ENCODE results near the gene SLC9A9.
"Not testable (repeated sequence)": the region's sequence is repeated elsewhere in the genome, so short reads cannot be mapped to it uniquely, and the experiment has no call there.

Gene SLC9A9

DNA sequence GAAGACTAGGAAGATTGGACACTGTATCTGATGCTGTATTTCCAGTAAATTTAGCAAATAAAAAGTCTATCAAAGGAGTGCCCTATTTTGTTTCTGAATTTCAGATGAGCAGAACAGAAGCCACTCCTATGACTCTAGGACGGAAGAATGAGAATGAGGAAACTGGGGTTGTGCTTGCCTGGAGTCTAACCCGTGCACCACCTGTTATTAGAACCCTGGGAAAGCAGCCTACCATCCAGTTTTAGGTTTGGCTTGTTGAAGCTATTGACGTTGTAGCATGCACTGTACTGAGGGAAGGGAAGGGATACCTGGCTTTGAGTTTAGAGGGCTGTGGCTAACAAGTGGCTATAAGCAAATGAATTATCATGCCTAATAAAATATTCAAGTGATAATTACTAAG, 318.5 kb downstream of the SLC9A9 start:
- POLR2A ChIA-PET: no interaction called here
- CTCF ChIA-PET: interaction anchor here (1.0 to 1.7 kb wide), 2 partner anchors 15 to 144 kb away, joined by 4 to 5 read pairs; no protein-coding TSS in a partner anchor
- DNase-seq (ENCODE audit: extremely low spot score): no peak
- TF ChIP-seq, protein P1, sequence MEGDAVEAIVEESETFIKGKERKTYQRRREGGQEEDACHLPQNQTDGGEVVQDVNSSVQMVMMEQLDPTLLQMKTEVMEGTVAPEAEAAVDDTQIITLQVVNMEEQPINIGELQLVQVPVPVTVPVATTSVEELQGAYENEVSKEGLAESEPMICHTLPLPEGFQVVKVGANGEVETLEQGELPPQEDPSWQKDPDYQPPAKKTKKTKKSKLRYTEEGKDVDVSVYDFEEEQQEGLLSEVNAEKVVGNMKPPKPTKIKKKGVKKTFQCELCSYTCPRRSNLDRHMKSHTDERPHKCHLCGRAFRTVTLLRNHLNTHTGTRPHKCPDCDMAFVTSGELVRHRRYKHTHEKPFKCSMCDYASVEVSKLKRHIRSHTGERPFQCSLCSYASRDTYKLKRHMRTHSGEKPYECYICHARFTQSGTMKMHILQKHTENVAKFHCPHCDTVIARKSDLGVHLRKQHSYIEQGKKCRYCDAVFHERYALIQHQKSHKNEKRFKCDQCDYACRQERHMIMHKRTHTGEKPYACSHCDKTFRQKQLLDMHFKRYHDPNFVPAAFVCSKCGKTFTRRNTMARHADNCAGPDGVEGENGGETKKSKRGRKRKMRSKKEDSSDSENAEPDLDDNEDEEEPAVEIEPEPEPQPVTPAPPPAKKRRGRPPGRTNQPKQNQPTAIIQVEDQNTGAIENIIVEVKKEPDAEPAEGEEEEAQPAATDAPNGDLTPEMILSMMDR (IDR thresholded peaks at IDR 0.05; ENCODE audit: control extremely low read depth, extremely low read depth, low read depth, missing control alignments): no peak

DNA sequence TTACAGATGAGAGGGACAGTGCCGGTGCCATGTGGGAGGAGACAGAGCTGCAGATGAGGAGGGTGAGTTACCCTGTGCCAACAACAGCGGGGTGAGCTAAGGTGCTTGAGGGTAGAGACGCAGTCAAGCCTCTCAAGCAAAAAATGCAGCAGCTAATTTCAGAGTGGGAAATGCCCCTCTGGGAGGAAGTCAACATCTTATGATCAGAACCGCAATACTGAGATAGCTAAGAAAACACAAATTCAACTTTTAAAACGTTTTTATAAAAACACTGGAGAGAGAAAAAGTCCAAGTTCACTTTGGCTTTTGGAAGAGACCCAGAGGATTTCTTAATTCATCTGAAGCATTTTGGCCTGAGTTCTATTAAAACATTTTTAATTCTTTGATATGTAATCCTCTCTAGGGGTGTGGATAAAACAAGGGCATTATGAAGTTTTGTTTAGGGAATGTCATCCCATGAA, 319.2 kb downstream of the SLC9A9 start:
- DNase-seq (ENCODE audit: extremely low spot score): peak; percentile 24
- ChIA-PET CTCF (interaction anchor here (1.3 kb wide), 1 partner anchor 46 kb away, joined by 3 read pairs; no protein-coding TSS in a partner anchor), POLR2A (no interaction called here)
- TF ChIP-seq, protein P1 (IDR thresholded peaks at IDR 0.05; ENCODE audit: control extremely low read depth, extremely low read depth, low read depth, missing control alignments): no peak

DNA sequence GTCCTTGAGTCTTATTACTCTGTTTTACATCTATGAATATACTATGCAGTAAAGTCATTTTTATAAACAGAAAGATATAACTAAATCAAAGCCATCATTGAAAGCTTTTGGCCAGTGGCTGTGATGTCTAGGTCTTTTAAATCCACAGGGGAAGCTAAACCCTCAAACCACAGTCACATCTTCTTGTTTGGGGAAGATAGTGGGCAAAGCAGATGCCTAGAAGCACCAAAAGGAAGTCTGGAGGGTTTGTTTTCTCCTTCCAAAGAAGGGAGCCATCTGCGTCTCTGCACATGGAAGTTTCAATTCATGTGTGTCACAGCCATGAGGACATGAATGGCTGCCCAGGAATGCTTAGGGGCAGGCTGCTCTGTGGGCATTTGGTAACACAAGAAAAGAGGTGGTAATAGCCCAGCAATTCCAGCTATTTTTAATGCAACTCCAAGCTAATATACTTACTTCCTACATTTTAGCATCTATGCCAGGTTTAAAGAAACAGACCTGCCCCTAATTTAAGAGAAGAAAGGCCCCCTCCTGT, 322.2 kb downstream of the SLC9A9 start:
- TF ChIP-seq, protein P1 (IDR thresholded peaks at IDR 0.05; ENCODE audit: control extremely low read depth, extremely low read depth, low read depth, missing control alignments): no peak
- DNase-seq (ENCODE audit: extremely low spot score): no peak
- CTCF ChIA-PET: interaction anchor here (1.0 to 2.2 kb wide), 7 partner anchors 9 to 134 kb away, joined by 3 to 7 read pairs (median 5); no protein-coding TSS in a partner anchor

DNA sequence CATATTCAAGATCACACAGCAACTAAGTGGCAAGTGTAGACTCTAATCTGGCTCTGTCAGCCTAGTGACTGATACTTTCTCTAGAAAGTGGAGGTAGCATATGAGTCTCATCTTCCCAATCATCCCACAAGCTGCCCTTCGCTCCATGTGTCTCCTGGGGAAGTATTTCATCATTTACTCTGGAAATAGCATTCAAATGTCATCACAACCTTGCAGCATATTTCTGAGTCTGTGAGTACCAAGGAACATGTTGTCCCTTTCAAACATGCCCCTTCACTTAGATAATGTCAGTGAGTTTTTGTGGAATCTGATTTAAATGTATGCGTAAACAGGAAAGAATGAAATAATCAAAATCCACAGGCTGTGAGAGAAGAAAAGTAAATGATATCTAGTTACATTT, 322.9 kb downstream of the SLC9A9 start:
- ChIA-PET POLR2A (no interaction called here), CTCF (interaction anchor here (0.6 to 2.2 kb wide), 5 partner anchors 12 to 135 kb away, joined by 3 to 7 read pairs (median 3); no protein-coding TSS in a partner anchor)

More for the DNA sequence above, 322.2 kb downstream of the SLC9A9 start:
- POLR2A ChIA-PET: no interaction called here

DNA sequence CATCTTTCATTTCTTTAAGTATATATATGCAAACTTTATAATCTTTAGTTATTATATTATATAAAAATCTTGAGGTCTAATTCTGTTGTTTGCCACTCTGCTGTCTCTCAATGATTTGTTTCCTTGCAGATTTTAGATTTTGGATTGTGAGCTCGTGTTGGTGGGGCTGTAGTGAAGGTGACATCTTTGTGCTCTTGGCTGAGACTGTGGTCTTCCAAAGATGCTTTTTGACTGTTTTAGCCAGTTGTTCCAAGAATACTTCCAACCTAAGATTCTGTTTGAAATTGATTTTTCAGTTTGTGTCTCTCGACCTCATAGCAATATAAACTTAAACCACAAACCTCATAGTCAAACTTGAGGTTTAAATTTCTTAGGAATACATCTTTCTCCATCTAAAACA, 326.5 kb downstream of the SLC9A9 start:
- TF ChIP-seq, protein P1 (IDR thresholded peaks at IDR 0.05; ENCODE audit: control extremely low read depth, extremely low read depth, low read depth, missing control alignments): no peak
- DNase-seq (ENCODE audit: extremely low spot score): no peak
- CTCF ChIA-PET: interaction anchor here (1.1 to 1.5 kb wide), 2 partner anchors 88 to 90 kb away, joined by 3 read pairs; no protein-coding TSS in a partner anchor
- POLR2A ChIA-PET: no interaction called here

More for the DNA sequence above, 322.9 kb downstream of the SLC9A9 start:
- TF ChIP-seq, protein P1 (IDR thresholded peaks at IDR 0.05; ENCODE audit: control extremely low read depth, extremely low read depth, low read depth, missing control alignments): no peak
- no peak for DNase-seq (ENCODE audit: extremely low spot score)

DNA sequence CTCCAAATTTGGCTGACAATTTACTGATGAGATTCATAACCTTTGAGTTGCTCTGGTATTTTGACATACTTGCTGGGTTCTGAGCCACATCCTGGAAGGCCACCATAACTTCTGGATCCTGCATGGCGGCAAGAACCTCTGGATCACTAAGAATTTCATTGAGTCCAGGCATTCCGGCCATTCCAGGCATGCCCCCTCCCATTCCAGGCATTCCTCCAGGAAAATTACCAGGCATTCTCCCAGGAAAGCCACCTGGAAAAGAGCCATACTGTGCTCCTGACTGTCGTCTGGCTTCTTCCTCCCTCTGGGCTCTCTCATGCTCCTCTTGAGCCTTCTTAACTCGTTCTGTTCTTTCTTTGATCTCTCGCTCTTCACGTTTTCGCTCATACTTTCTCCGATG, 331.1 kb downstream of the SLC9A9 start:
- POLR2A ChIA-PET; CTCF ChIA-PET; DNase-seq (ENCODE audit: extremely low spot score): not testable (repeated sequence)

DNA sequence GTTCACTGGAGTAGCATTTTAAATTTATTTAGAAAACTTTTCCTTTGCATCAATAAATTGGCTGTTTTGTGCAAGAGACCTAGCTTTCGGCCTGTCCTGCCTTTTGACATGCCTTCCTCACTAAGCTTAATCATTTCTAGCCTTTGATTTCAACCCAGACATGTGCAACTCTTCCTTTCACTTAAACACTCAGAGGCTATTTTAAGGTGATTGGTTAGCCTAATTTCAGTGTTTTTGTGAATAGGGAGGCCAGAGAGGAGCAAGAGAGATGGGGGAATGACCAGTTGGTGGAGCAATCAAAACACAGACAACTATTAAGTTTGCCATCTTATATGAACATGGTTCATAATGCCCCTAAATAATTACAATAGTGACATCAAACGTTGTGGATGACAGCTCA, 333.4 kb downstream of the SLC9A9 start:
- DNase-seq (ENCODE audit: extremely low spot score): no peak
- ChIA-PET CTCF (interaction anchor here (1.3 to 2.2 kb wide), 5 partner anchors 12 to 46 kb away, joined by 3 to 8 read pairs (median 3); no protein-coding TSS in a partner anchor), POLR2A (no interaction called here)
- TF ChIP-seq, protein P1 (IDR thresholded peaks at IDR 0.05; ENCODE audit: control extremely low read depth, extremely low read depth, low read depth, missing control alignments): no peak
